GM19452 (cell line): Measurements from ENCODE around the gene LAPTM4A.

Experiments
- ATAC-seq: cut with Tn5 transposase; IDR thresholded peaks from one replicate; pipeline ENCODE4 v1.9.1; 2021; ENCODE audit not compliant: unreplicated experiment

LAPTM4A gene

DNA sequence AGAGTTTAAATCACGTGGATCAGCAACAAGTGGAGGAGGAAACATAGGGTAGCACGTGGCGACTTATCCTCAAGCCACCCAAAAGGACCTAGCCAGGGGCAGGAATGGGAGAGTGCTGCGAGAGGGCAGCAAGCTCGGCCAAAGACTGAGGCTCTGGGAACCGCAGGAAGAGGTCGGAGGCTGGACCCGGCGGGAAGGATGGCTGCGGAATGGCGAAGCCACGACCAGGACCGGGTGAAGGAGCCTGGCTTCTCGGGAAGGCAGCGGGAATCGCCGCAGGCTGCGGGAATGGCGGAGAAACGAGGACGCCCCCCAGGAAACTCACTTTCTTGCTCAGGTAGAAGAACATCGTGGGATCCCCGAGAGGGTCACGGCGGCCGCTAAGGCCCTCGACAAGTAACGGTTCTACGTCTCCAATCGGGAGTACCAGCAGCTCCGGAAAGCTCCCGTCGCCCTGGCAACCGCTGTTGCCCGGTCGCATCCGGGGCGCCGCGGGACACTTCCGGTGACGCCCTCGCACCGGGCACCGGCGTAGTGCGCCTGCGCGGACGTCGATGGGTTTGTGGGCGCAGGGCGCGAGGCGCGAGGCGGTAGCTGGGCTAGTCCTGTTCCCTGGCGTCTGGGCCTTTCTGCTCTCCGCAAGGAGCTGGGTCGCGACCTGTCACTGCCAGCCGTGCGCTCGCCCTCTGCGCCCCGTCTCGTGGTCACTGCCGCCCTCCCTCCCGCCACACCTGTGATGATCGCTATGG is 61.6 kb downstream of the LAPTM4A start, which contains the start of gene WDR35:
WDR35 (minus strand) TSS at position 439 of the 749 bp plus-strand sequence; CDS start at position 349, 90 bp downstream.
- peak; percentile 92 for ATAC-seq

DNA sequence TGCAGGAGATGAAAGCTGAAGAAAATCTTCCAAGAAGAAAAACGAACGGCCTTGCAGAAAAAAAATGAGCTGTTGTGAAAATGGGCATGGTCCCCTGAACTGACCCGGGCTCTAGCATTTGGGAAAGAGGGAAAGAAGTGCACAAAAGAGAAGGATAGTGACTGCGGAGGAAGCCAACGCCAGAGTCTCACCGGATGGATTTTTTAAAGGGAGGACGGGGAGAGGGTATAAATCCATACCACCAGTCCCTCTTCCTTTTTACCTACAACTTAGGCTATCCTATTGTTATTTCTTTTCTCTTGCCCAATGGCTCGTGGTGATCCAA is 62.1 kb downstream of the LAPTM4A start:
- ATAC-seq: no peak

DNA sequence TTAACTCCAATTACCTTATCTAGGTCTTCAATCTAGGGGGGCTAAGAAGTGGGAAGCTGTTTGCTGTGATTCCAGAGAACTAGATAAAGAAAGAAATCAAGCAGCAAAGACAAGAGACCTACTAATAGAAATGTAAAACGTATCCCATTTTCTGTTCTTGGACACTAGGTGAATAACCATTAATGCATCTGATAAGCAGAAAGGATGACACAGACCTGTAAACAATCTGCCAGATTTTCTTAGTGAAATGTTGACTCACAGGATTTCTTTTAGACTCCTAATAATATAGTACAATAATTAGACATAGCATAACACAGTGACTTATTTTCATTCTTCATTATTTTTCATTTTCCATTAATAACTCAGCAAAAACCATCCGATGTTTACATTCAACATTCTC is 62.8 kb downstream of the LAPTM4A start:
- no peak for ATAC-seq

DNA sequence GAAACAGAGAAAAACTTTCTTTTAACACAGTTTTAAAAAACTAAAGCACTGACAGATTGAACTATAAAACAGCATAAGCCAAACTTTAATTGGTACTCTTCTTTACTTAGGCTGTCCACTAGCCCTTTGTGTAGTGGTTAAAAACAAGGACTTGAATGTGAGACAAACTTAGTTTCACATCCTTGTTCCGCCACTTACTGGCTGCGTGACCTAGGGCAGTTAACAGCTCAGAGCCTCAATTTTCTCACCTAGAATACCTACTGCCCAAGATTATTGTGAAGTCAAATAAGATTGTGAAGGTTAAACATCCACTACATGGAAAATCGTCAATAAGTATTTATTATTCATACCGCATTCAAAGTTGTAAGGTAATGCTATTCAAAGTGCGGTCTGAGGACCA is 63.5 kb downstream of the LAPTM4A start:
- ATAC-seq: peak; percentile 68
